Osteoblast (primary cell): ENCODE measurements around the gene FBXO36. TPM values are rescaled to one million over a fixed set of nuclear protein-coding genes. Genes with fewer than 3 reads are reported as not detected.
"Not testable (repeated sequence)": the region's sequence is repeated elsewhere in the genome, so short reads cannot be mapped to it uniquely, and the experiment has no call there.

ENCODE experiments used
- DNase-seq: peaks from one replicate; pipeline ENCODE4 v3.0.0; 2011; ENCODE audit warnings: low spot score, mixed read lengths; ENCODE audit not compliant: insufficient read length; ENCODE audit errors: missing footprints
- H2AFZ ChIP-seq: 2 replicates; pipeline ENCODE4 v1.6.0; 2011; ENCODE audit warnings: mild to moderate bottlenecking, low read length
- H3K27ac ChIP-seq: 2 replicates; pipeline ENCODE4 v1.5.1; 2011; ENCODE audit warnings: mild to moderate bottlenecking, low read depth, low read length, moderate library complexity
- H3K27me3 ChIP-seq: 2 replicates; pipeline ENCODE4 v1.6.0; 2012; ENCODE audit warnings: mild to moderate bottlenecking, control low read depth, inconsistent platforms, low read length, moderate library complexity; ENCODE audit not compliant: insufficient read depth
- H3K36me3 ChIP-seq: 2 replicates; pipeline ENCODE4 v1.5.1; 2011; ENCODE audit warnings: mild to moderate bottlenecking, low read length, control low read depth, moderate library complexity; ENCODE audit not compliant: insufficient read depth
- H3K4me1 ChIP-seq: 2 replicates; pipeline ENCODE4 v1.5.1; 2011; ENCODE audit warnings: mild to moderate bottlenecking, low read length, control low read depth, moderate library complexity; ENCODE audit not compliant: insufficient read depth
- H3K4me2 ChIP-seq: 2 replicates; pipeline ENCODE4 v1.6.0; 2011; ENCODE audit warnings: mild to moderate bottlenecking, low read length; ENCODE audit not compliant: insufficient read depth
- H3K4me3 ChIP-seq: fragments of 200-600 bp; sonication (generic); 3 replicates; pipeline ENCODE4 v1.5.1; 2012; ENCODE audit warnings: mild to moderate bottlenecking, low read length, inconsistent platforms; ENCODE audit not compliant: insufficient read depth
- H3K79me2 ChIP-seq: 2 replicates; pipeline ENCODE4 v1.6.0; 2012; ENCODE audit warnings: mild to moderate bottlenecking, low read length, control low read depth, inconsistent platforms; ENCODE audit not compliant: insufficient read depth
- H3K9me3 ChIP-seq: 2 replicates; pipeline ENCODE4 v1.5.1; 2011; ENCODE audit warnings: low read depth, low read length, control low read depth
- H4K20me1 ChIP-seq: 2 replicates; pipeline ENCODE4 v1.6.0; 2012; ENCODE audit warnings: mild to moderate bottlenecking, low read length, control low read depth; ENCODE audit not compliant: insufficient read depth
- total RNA-seq: library from RNA; depleted of rRNA; stranded (reverse); fragments of >200 nt; gene quantifications from 2 replicates; pipeline ENCODE4 v1.2.3, GENCODE V29; 2012
- TF ChIP-seq, protein P1 (sequence below): IDR thresholded peaks from 2 replicates; pipeline ENCODE4 v1.5.1; 2011; ENCODE audit warnings: mild to moderate bottlenecking, low read depth, low read length, moderate library complexity; ENCODE audit errors: extremely low read depth

FBXO36 gene
- total RNA-seq, 1 donor: 6.9 TPM

DNA sequence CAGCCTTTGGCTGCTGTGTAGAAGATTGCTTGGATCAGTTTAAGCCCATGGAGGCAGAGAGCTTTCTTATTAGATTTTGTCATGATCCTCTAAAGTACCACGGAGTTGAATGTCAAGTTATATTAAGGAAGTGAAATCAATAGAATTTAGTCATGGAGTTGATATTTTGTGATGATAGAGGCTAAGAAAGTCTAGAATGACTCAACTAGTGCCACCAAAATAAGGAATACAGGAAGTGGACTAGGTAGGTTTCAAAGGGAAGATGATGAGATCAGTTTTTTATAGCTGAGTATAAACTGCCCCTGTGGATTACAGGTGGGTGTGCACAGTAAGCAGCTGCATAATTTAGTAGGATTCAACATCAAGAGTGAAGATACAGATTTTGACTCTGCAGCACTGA, 25.2 kb downstream of the FBXO36 start:
- no peaks in the 10 kb centered on the region for H3K36me3 ChIP-seq
- no peak overlapping the region for H3K4me2 ChIP-seq
- TF ChIP-seq, protein P1, sequence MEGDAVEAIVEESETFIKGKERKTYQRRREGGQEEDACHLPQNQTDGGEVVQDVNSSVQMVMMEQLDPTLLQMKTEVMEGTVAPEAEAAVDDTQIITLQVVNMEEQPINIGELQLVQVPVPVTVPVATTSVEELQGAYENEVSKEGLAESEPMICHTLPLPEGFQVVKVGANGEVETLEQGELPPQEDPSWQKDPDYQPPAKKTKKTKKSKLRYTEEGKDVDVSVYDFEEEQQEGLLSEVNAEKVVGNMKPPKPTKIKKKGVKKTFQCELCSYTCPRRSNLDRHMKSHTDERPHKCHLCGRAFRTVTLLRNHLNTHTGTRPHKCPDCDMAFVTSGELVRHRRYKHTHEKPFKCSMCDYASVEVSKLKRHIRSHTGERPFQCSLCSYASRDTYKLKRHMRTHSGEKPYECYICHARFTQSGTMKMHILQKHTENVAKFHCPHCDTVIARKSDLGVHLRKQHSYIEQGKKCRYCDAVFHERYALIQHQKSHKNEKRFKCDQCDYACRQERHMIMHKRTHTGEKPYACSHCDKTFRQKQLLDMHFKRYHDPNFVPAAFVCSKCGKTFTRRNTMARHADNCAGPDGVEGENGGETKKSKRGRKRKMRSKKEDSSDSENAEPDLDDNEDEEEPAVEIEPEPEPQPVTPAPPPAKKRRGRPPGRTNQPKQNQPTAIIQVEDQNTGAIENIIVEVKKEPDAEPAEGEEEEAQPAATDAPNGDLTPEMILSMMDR: no peak
- H3K4me1 ChIP-seq: no peaks in the 10 kb centered on the region
- H4K20me1 ChIP-seq: no peaks in the 10 kb centered on the region
- H3K4me3 ChIP-seq: no peak overlapping the region
- H3K9me3 ChIP-seq: no peaks in the 10 kb centered on the region
- no peaks in the 10 kb centered on the region for H3K27me3 ChIP-seq
- H3K79me2 ChIP-seq: no peaks in the 10 kb centered on the region
- no peak overlapping the region for H2AFZ ChIP-seq
- H3K27ac ChIP-seq: no peak overlapping the region
- no peak for DNase-seq

GRCh38 chr2:229952256-229952835, 30.0 kb downstream of the FBXO36 start:
- TF ChIP-seq, protein P1: no peak
- H3K4me2 ChIP-seq: no peak overlapping the region
- H3K27ac ChIP-seq: no peak overlapping the region
- no peaks in the 10 kb centered on the region for H3K4me1 ChIP-seq
- no peaks in the 10 kb centered on the region for H3K36me3 ChIP-seq
- H4K20me1 ChIP-seq: no peaks in the 10 kb centered on the region
- no peaks in the 10 kb centered on the region for H3K27me3 ChIP-seq
- no peaks in the 10 kb centered on the region for H3K79me2 ChIP-seq
- H2AFZ ChIP-seq: no peak overlapping the region
- no peaks in the 10 kb centered on the region for H3K9me3 ChIP-seq
- no peak overlapping the region for H3K4me3 ChIP-seq
- no peak for DNase-seq

DNA sequence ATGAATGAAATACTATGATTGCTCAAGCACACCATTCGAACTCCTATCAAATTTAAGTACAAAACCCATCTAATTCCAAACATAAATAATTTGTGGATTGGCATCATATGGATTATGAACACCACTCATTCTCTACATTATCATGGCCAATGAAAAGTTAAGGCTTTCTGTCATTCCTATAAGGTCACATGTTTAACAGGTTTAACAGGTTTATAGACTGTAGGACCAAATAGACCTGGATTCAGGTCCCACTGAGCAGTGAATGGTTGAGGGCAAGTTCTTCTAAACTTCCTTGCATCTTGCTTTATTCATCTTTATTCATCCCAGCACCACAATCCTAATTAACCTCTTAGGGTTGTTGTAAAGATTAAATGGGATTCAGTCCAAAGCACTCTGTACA, 33.4 kb downstream of the FBXO36 start:
- no peak overlapping the region for H3K4me3 ChIP-seq
- H3K36me3 ChIP-seq: no peaks in the 10 kb centered on the region
- H3K27ac ChIP-seq: no peak overlapping the region
- no peak overlapping the region for H2AFZ ChIP-seq
- TF ChIP-seq, protein P1: no peak
- no peak overlapping the region for H3K4me2 ChIP-seq
- H3K9me3 ChIP-seq: no peaks in the 10 kb centered on the region
- H3K4me1 ChIP-seq: no peaks in the 10 kb centered on the region
- DNase-seq: no peak
- no peaks in the 10 kb centered on the region for H3K79me2 ChIP-seq
- H4K20me1 ChIP-seq: no peaks in the 10 kb centered on the region
- H3K27me3 ChIP-seq: no peaks in the 10 kb centered on the region

DNA sequence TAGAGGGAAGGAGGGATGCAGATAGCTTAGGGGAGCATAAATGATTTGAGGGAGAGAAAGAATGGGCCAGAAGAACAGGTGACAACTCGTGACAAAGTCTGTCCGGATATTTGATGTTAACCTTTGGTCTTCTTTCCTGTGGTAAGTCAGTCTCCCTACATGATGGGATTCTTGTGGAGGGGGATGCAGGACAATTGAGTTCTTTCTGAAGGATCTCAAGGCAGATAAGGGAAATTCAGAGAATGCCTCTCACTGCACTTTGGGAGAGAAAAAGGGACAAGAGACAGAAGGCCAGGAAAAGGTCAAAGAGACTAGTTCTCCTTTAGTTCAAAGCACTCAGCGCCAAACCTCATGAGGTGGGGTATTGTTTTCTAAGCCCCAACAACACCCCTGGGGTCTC, 34.2 kb downstream of the FBXO36 start:
- H2AFZ ChIP-seq: no peak overlapping the region
- H3K27ac ChIP-seq: no peak overlapping the region
- H3K4me1 ChIP-seq: no peaks in the 10 kb centered on the region
- no peaks in the 10 kb centered on the region for H3K36me3 ChIP-seq
- H3K4me3 ChIP-seq: no peak overlapping the region
- no peak for DNase-seq
- no peaks in the 10 kb centered on the region for H4K20me1 ChIP-seq
- no peaks in the 10 kb centered on the region for H3K79me2 ChIP-seq
- H3K4me2 ChIP-seq: no peak overlapping the region
- H3K27me3 ChIP-seq: no peaks in the 10 kb centered on the region
- no peaks in the 10 kb centered on the region for H3K9me3 ChIP-seq
- TF ChIP-seq, protein P1: no peak

DNA sequence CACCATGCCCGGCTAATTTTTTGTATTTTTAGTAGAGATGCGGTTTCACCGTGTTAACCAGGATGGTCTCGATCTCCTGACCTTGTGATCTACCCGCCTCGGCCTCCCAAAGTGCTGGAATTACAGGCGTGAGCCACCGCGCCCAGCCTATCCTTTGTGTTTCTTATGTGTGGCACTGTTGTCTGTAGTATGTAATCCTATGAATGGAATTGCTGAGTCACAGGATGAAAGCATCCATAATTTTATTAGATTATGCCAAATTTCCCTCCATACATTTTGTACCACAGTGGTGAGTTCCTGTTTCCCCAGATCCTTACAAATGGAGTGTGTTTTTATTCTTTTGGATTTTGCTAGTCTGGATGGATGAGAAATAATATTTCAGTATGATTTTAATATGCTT, 41.3 kb downstream of the FBXO36 start:
- H3K79me2 ChIP-seq, H3K4me2 ChIP-seq, H3K9me3 ChIP-seq, H2AFZ ChIP-seq, H3K27me3 ChIP-seq, H3K27ac ChIP-seq, DNase-seq, H4K20me1 ChIP-seq, H3K4me1 ChIP-seq, H3K36me3 ChIP-seq, H3K4me3 ChIP-seq: not testable (repeated sequence)
